ENCODE measurements around the gene DOP1B. TPM values are rescaled to one million over a fixed set of nuclear protein-coding genes. Genes with fewer than 3 reads are reported as not detected.
A peak's percentile ranks its signal among the peaks of the same experiment; 100 is the strongest.

The DOP1B gene
- total and polyA plus RNA-seq, 2 of the 4 experiments (the other 2 are of a cell fraction) = 8.8 to 13.0 TPM

DNA sequence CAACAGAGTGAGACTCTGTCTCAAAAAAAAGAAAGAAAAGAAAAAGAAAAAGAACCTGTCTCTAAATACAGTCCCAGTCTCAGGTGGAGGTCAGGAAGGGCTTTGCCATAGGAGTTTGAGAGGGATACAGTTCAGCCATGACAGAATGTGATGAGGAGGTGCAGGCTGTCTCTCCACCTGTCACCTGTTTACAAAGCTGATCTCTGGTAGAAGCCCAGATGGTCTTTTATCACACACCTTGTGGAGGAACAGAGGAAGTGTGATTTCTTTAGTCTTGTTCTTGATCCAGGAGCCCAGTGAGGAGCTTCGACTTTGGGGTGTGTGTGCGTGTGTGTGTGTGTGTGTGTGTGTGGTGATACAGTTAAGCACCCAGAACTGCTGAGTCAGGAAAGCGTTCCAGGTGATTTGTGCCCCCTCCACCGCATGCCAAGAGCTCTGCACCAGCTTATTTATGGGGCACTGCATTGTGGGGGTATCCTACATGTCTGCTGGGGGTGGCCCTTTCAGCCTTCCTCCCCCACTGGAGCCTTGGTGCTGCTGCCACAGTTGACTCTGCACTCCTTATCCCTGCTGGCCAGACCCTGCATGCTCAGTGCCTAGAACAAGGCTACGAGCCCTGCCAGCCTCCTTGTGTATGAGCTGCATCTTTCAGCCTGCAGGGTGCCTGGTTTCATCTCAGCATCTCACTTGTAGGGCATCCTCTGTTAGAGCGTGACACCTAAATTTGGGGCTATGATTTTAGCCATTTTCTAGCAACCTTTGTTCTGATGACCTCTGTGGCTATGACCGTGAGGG lies 19.3 kb downstream of the DOP1B start:
- Histone ChIP-seq H3K9me3 (ENCODE audit: control insufficient read depth, insufficient read depth, low read length) (peaks cover 3% of the 10 kb centered on the region; the same call in 1 of the 2 replicates), H2BK15ac (ENCODE audit: low read depth, low read length) (no peak overlapping the region), H3K4me3 (ENCODE audit: insufficient read depth, low read depth, low read length) (no peak overlapping the region), H3K4me2 (ENCODE audit: low read depth, low read length) (no peak overlapping the region), H4K8ac (ENCODE audit: low read depth in 2 of 2, low read length in 2 of 2) (no peak overlapping the region), H3K56ac (ENCODE audit: extremely low read depth, insufficient read depth, low read length) (no peak overlapping the region), H3K27me3 (ENCODE audit: control insufficient read depth, insufficient read depth, low read length) (no peaks in the 10 kb centered on the region), H2AK9ac (replicated peaks; ENCODE audit: low read depth, low read length, poor library complexity) (no peak overlapping the region), H4K20me1 (ENCODE audit: insufficient read depth, low read length) (peaks cover 9% of the 10 kb centered on the region; the same call in 1 of the 2 replicates), H2AK5ac (ENCODE audit: low read depth, low read length) (no peak overlapping the region), H3K79me1 (ENCODE audit: low read depth in 1 of 2, low read length in 2 of 2) (peaks cover 11 to 39% of the 10 kb centered on the region in 2 experiments; a peak in 3 of 4 replicates), H2BK5ac (ENCODE audit: low read depth, low read length, poor library complexity, severe bottlenecking) (no peak overlapping the region), H2BK20ac (ENCODE audit: low read depth, low read length) (no peak overlapping the region), H3K36me3 (ENCODE audit: control insufficient read depth, insufficient read depth, low read length) (no peaks in the 10 kb centered on the region; the same call in 1 of the 2 replicates), H4K91ac (ENCODE audit: insufficient read depth, low read depth, low read length) (no peak overlapping the region), H2BK120ac (ENCODE audit: low read depth, low read length) (no peak overlapping the region), H3K4me1 (ENCODE audit: control insufficient read depth, insufficient read depth, low read length) (peaks cover 9% of the 10 kb centered on the region), H3K9me1 (ENCODE audit: insufficient read depth, low read length) (peaks cover 14% of the 10 kb centered on the region), H3K18ac (ENCODE audit: low read depth, low read length) (no peak overlapping the region), H3K27ac (ENCODE audit: insufficient read depth, low read length) (no peak overlapping the region), H3K4ac (ENCODE audit: low read depth, low read length) (no peak overlapping the region), H4K5ac (ENCODE audit: low read depth, low read length) (no peak overlapping the region), H3K14ac (replicated peaks; ENCODE audit: low read depth, low read length) (no peak overlapping the region), H3K9ac (ENCODE audit: low read depth, low read length) (no peak overlapping the region), H2AFZ (replicated peaks; ENCODE audit: low read length, poor library complexity) (no peak overlapping the region), H3K23ac (ENCODE audit: low read depth, low read length) (no peak overlapping the region)
- WGBS, 2 experiments (ENCODE audit: extremely low coverage in 2 of 2, insufficient read length in 1 of 2) = 80% methylated on average over 2 of the region's 7 CpGs; no CpG with 5 or more reads in 1 of the 2 experiments
- intact Hi-C loops (cut with micrococcal nuclease) (no loop called here), dilution Hi-C loops (cut with HindIII; ENCODE audit: low sequenced_read_pairs, unreplicated experiment) (no loop called here), in situ Hi-C loops (cut with MboI; ENCODE audit: low sequenced_read_pairs) (no loop called here)
- no peak for ATAC-seq (ENCODE audit: low read depth)
- TF ChIP-seq ELK1 (IDR thresholded peaks at IDR 0.05; ENCODE audit: borderline replicate concordance, low read depth, low read length) = no peak
- no peak for TF ChIP-seq CEBPB (IDR thresholded peaks at IDR 0.05; ENCODE audit: low read depth, low read length)
- peak; percentile 81 for TF ChIP-seq MAFK (IDR thresholded peaks at IDR 0.05; ENCODE audit: low read depth, low read length)
- DNase-seq = no peak
- CTCF ChIA-PET = no interaction called here
- BruUV-seq (replicated peaks) = no TSS peak
- POLR2A ChIA-PET (ENCODE audit: unreplicated experiment) = no interaction called here

All from IMR-90 (cell line).